SK-N-SH (cell line): Measurements from ENCODE around the gene SFXN1.

Experiments
- SIN3A ChIP-seq: IDR thresholded peaks from 2 replicates; pipeline ENCODE4 v1.6.1; 2012; ENCODE audit warnings: low read depth, mild to moderate bottlenecking, low read length, moderate library complexity, borderline replicate concordance
- TF ChIP-seq, protein P1 (sequence below): fragments of 200-600 bp; sonication (generic); IDR thresholded peaks from 2 replicates; pipeline ENCODE4 v1.6.1; 2017; ENCODE audit warnings: antibody characterized with exemption, mild to moderate bottlenecking, moderate library complexity

DNA sequence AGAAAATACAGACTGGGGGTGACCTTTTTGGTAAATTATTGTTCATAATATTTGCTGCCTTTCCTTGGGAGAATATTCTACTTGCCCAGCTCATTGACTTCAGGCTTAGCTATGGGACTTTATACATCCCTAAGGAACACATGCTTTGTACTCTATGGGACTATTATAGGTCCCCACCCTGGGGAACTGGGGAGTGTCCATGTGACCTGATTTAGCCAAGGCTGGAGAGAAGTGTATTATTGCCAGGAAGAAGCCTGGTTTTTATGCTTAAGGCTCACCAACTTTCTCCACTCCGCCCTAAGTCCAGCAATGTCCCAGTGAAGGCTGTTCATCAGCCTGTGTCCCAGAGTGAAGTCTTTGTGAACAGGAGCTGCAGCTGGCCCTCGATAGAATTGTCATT, 17.8 kb upstream of the SFXN1 start:
- TF ChIP-seq, protein P1, sequence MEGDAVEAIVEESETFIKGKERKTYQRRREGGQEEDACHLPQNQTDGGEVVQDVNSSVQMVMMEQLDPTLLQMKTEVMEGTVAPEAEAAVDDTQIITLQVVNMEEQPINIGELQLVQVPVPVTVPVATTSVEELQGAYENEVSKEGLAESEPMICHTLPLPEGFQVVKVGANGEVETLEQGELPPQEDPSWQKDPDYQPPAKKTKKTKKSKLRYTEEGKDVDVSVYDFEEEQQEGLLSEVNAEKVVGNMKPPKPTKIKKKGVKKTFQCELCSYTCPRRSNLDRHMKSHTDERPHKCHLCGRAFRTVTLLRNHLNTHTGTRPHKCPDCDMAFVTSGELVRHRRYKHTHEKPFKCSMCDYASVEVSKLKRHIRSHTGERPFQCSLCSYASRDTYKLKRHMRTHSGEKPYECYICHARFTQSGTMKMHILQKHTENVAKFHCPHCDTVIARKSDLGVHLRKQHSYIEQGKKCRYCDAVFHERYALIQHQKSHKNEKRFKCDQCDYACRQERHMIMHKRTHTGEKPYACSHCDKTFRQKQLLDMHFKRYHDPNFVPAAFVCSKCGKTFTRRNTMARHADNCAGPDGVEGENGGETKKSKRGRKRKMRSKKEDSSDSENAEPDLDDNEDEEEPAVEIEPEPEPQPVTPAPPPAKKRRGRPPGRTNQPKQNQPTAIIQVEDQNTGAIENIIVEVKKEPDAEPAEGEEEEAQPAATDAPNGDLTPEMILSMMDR = no peak
- TF ChIP-seq SIN3A = no peak
